Spleen (tissue), 11 donors: Measurements from ENCODE around the gene XPO6. TPM values are rescaled to one million over a fixed set of nuclear protein-coding genes. Genes with fewer than 3 reads are reported as not detected.

Experiments
- DNase-seq: peaks from one replicate; pipeline ENCODE4 v3.0.0-alpha.2; 2020
- H3K27ac ChIP-seq, 8 donors: fragments of 200-600 bp; sonication (generic) in 7 of 8; 1 replicate in 4 of 8; 2 replicates in 4 of 8; pipeline versions ENCODE4 v1.5.0 to v1.8.0; 2016 to 2021; ENCODE audit warnings: inconsistent platforms in 4 of 8, mild to moderate bottlenecking in 4 of 8, moderate library complexity in 1 of 8
- H3K27me3 ChIP-seq, 7 donors: fragments of 200-600 bp; sonication (generic) in 6 of 7; replicated peaks in 1 of 7; 1 replicate in 4 of 7; 2 replicates in 3 of 7; pipeline versions ENCODE4 v1.5.0 to v1.8.0; 2016 to 2021; ENCODE audit warnings: inconsistent platforms in 3 of 7, mild to moderate bottlenecking in 1 of 7
- H3K36me3 ChIP-seq, 6 donors: fragments of 200-600 bp; sonication (generic) in 5 of 6; 1 replicate in 4 of 6; 2 replicates in 2 of 6; pipeline versions ENCODE4 v1.5.0 to v1.8.0; 2016 to 2021; ENCODE audit warnings: inconsistent platforms in 2 of 6
- H3K4me1 ChIP-seq, 6 donors: fragments of 200-600 bp; sonication (generic) in 5 of 6; 1 replicate in 3 of 6; 2 replicates in 3 of 6; pipeline versions ENCODE4 v1.5.0 to v1.8.0; 2016 to 2021; ENCODE audit warnings: inconsistent platforms in 3 of 6
- H3K4me3 ChIP-seq, 8 donors: fragments of 200-600 bp; sonication (generic) in 7 of 8; 1 replicate in 4 of 8; 2 replicates in 4 of 8; pipeline versions ENCODE4 v1.5.0 to v1.8.0; 2016 to 2021; ENCODE audit warnings: inconsistent platforms in 4 of 8, mild to moderate bottlenecking in 4 of 8, moderate library complexity in 2 of 8
- H3K9me3 ChIP-seq, 8 donors: fragments of 200-600 bp; sonication (generic) in 7 of 8; 1 replicate in 4 of 8; 2 replicates in 4 of 8; pipeline versions ENCODE4 v1.5.0 to v1.8.0; 2016 to 2021; ENCODE audit warnings: inconsistent platforms in 4 of 8
- CTCF ChIP-seq, 11 experiments: fragments of 200-600 bp in 7 of 11; fragments of 450-650 bp in 4 of 11; sonication (generic) in 4 of 11; IDR thresholded peaks in 8 of 11; conservative IDR thresholded peaks in 3 of 11; 1 replicate in 7 of 11; 2 replicates in 4 of 11; pipeline versions ENCODE4 v1.4.0 to v1.8.0; 2016 to 2021; ENCODE audit warnings: antibody characterized with exemption in 11 of 11, inconsistent platforms in 4 of 11, mild to moderate bottlenecking in 1 of 11
- POLR2A ChIP-seq, 3 donors: fragments of 450-650 bp; IDR thresholded peaks; one replicate each; pipeline ENCODE4 v1.5.1; 2017; ENCODE audit warnings: antibody characterized with exemption in 3 of 3, mild to moderate bottlenecking in 1 of 3
- POLR2AphosphoS5 ChIP-seq, 3 donors: sonication (generic); formaldehyde crosslinking; IDR thresholded peaks; one replicate each; pipeline ENCODE4 v1.5.1; 2017; ENCODE audit warnings: antibody characterized with exemption in 3 of 3
- WGBS, 5 donors: extraction: QIAGEN DNeasy Blood & Tissue Kit in 3 of 5; methylation state at CpG; one replicate each; pipeline versions ENCODE4 v1.1.5 to v1.1.7; 2013 to 2018; 5-methylcytosine and 5-hydroxymethylcytosine counted together
- intact Hi-C: fragments of 100-400 bp; cut with DNase I; formaldehyde crosslinking; loops from one replicate; pipeline ENCODE4 v1.15.0; 2023; ENCODE audit warnings: low total_unique reads
- polyA plus RNA-seq, 3 donors: library from polyadenylated mRNA; stranded (reverse); fragments of 200-250 nt; gene quantifications; one replicate each; pipeline ENCODE4 v1.2.1, GENCODE V29; 2013
- total RNA-seq, 7 donors: library from RNA; depleted of rRNA in 3 of 7; stranded (reverse); fragments of >200 nt in 3 of 7; fragmentation: NEBNext Ultra II Directional in 4 of 7; extraction: Animal tissue kit (Norgen Biotek cat#: 25700) in 4 of 7; gene quantifications; one replicate each; pipeline versions ENCODE4 v1.1.0 to v1.2.1, GENCODE V29; 2016 to 2021
- donor health status: healthy with polysubstance abuse.
- donor health status: DM: no; HTN: no; CAD: no; lungs with moderate emphysema.
- donor health status: DM: no; HTN: no; CAD: no.
- donor health status: Bipolar disorder and iron deficiency.
- donor health status: healthy.
- donor health status: DM: no; HTN: no; CAD: no.
- donor health status: DM: yes; HTN: yes; CAD: no.

Gene XPO6
- total and polyA plus RNA-seq, 10 donors: 96.9 to 517 (median 302) TPM

- Histone ChIP-seq H3K4me3 (no peak overlapping the region), H3K4me1 (no peaks in the 10 kb centered on the region), H3K9me3 (no peaks in the 10 kb centered on the region), H3K36me3 (peaks cover 0 to 9% (median 0%) of the 10 kb centered on the region in 6 donors), H3K27ac (no peak overlapping the region), H3K27me3 (no peaks in the 10 kb centered on the region)
- WGBS, 5 donors: 84 to 93% (median 87%) methylated on average over 16 to 21 of the region's 21 CpGs
- intact Hi-C loops: no loop called here
- DNase-seq: no peak
- TF ChIP-seq CTCF (IDR thresholded peaks at IDR 0.05 in 8 of 11, conservative IDR thresholded peaks at IDR 0.05 in 3 of 11) (no peak), POLR2AphosphoS5 (IDR thresholded peaks at IDR 0.05) (peak in 1 of 3 donors; percentile 63)
Observed at GRCh38 chr16:28086186-28087139, 125.3 kb downstream of the XPO6 start.

GRCh38 chr16:28085389-28086171 is 126.2 kb downstream of the XPO6 start:
- 79 to 86% (median 81%) methylated on average over 12 of the region's 12 CpGs for WGBS, 5 donors
- H3K27ac ChIP-seq: no peak overlapping the region
- no peak overlapping the region for H3K4me3 ChIP-seq
- TF ChIP-seq POLR2AphosphoS5 (IDR thresholded peaks at IDR 0.05) (peak in 1 of 3 donors; percentile 17), POLR2A (IDR thresholded peaks at IDR 0.05) (no peak)
- H3K36me3 ChIP-seq: peaks cover 0 to 3% (median 0%) of the 10 kb centered on the region in 6 donors
- no peaks in the 10 kb centered on the region for H3K9me3 ChIP-seq
- no peaks in the 10 kb centered on the region for H3K4me1 ChIP-seq
- DNase-seq: no peak
- H3K27me3 ChIP-seq: no peaks in the 10 kb centered on the region
- intact Hi-C loops: no loop called here

GRCh38 chr16:28084209-28084608 is 127.6 kb downstream of the XPO6 start:
- no peak overlapping the region for H3K27ac ChIP-seq
- no peak overlapping the region for H3K4me3 ChIP-seq
- no peaks in the 10 kb centered on the region for H3K36me3 ChIP-seq
- TF ChIP-seq CTCF (IDR thresholded peaks at IDR 0.05 in 8 of 11, conservative IDR thresholded peaks at IDR 0.05 in 3 of 11): no peak
- no peak for TF ChIP-seq POLR2AphosphoS5 (IDR thresholded peaks at IDR 0.05)
- TF ChIP-seq POLR2A (IDR thresholded peaks at IDR 0.05): no peak
- no peaks in the 10 kb centered on the region for H3K9me3 ChIP-seq
- H3K27me3 ChIP-seq: no peaks in the 10 kb centered on the region
- intact Hi-C loops: no loop called here
- WGBS, 5 donors: 93 to 99% (median 94%) methylated on average over 6 of the region's 6 CpGs
- no peak for DNase-seq
- no peaks in the 10 kb centered on the region for H3K4me1 ChIP-seq

- DNase-seq: no peak
- intact Hi-C loops: no loop called here
- Histone ChIP-seq H3K27ac (no peak overlapping the region), H3K4me3 (no peak overlapping the region), H3K9me3 (no peaks in the 10 kb centered on the region), H3K4me1 (no peaks in the 10 kb centered on the region), H3K27me3 (no peaks in the 10 kb centered on the region), H3K36me3 (no peaks in the 10 kb centered on the region)
- WGBS, 5 donors: 81 to 92% (median 90%) methylated on average over 13 of the region's 13 CpGs
- no peak for TF ChIP-seq POLR2A (IDR thresholded peaks at IDR 0.05)
- TF ChIP-seq CTCF (IDR thresholded peaks at IDR 0.05 in 8 of 11, conservative IDR thresholded peaks at IDR 0.05 in 3 of 11): no peak
- no peak for TF ChIP-seq POLR2AphosphoS5 (IDR thresholded peaks at IDR 0.05)
Observed at GRCh38 chr16:28082624-28083023, 129.1 kb downstream of the XPO6 start.
